ENCODE data around the gene PEPD.

PEPD gene

DNA sequence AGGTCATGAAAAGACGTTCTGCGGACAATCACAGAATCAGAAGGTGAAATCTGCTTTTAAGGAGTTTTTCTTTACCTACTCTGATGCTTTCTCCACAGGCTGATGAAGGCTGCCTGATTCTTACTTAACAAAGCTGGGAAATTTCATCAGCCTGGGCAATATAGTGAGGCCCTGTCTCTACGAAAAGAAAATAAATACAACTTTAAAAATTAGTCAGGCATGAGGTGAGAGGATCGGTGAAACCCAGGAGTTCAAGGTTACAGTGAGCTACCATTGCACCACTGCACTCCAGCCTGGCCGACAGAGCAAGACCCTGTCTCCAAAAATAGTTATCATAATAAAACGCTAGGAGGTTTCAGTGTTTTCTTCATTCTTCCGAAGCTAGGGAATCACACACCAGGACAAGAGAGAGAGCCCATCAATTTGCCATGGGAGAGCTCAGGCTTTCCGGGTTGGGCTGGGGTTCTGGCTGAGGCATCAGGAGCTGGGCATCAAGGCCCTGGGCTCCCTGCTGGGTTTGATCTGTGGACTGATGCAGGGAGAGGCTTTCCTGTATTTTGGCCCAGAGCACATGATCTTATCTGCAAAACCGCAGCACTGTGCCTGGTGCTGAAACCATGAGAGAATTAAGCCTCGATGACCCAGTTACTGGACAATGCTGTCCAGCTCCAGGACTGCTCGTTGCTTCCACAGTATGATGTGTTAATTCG is 173.1 kb downstream of the PEPD start:
- CTCF ChIA-PET = no interaction called here
- no peak for DNase-seq (ENCODE audit: low spot score)
- POLR2A ChIA-PET (ENCODE audit: low non-redundant PET) = no interaction called here
- TF ChIP-seq, protein P1, sequence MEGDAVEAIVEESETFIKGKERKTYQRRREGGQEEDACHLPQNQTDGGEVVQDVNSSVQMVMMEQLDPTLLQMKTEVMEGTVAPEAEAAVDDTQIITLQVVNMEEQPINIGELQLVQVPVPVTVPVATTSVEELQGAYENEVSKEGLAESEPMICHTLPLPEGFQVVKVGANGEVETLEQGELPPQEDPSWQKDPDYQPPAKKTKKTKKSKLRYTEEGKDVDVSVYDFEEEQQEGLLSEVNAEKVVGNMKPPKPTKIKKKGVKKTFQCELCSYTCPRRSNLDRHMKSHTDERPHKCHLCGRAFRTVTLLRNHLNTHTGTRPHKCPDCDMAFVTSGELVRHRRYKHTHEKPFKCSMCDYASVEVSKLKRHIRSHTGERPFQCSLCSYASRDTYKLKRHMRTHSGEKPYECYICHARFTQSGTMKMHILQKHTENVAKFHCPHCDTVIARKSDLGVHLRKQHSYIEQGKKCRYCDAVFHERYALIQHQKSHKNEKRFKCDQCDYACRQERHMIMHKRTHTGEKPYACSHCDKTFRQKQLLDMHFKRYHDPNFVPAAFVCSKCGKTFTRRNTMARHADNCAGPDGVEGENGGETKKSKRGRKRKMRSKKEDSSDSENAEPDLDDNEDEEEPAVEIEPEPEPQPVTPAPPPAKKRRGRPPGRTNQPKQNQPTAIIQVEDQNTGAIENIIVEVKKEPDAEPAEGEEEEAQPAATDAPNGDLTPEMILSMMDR (conservative IDR thresholded peaks at IDR 0.05; ENCODE audit: low read depth) = no peak
- H3K27ac ChIP-seq = no peak overlapping the region

DNA sequence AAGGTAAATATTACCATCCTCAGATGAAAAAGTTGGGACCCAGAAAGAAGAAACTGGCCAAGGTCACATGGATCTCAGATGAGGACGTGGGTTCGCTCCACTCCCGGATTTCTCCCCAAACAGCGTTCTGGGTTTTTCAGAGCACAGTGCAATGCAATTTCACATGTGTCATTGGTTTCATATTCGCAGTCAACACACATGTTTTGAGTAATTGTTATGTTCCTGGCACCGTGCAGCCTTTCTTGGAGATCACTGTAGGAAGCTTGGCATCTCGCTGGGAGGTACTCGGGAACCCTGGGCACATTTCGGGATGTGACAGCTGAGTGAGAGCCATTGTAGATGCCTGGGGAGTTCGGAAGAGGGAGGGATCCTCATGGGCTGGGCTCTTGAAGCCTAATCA is 174.3 kb downstream of the PEPD start:
- H3K27ac ChIP-seq = no peak overlapping the region
- DNase-seq (ENCODE audit: low spot score) = no peak
- CTCF ChIA-PET = no interaction called here
- TF ChIP-seq, protein P1 (conservative IDR thresholded peaks at IDR 0.05; ENCODE audit: low read depth) = no peak
- POLR2A ChIA-PET (ENCODE audit: low non-redundant PET) = no interaction called here

DNA sequence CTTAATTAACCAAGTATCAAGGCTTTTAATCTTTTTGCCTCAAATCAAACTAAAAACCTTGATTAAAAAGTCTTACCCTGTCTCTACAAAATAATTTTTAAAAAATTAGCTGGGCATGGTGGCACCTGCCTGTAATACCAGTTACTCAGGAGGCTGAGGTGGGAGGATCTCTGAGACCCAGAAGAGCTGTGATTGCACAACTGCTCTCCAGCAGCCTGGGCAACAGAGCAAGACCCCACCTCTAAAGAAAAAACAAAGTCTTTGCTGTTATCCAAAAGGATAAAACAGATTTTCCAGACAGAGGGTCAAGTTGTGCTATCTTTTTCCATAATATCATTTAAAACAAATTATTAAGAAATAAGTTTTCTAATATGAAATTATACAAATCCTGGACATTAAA is 174.9 kb downstream of the PEPD start:
- TF ChIP-seq, protein P1 (conservative IDR thresholded peaks at IDR 0.05; ENCODE audit: low read depth) = no peak
- CTCF ChIA-PET = no interaction called here

DNA sequence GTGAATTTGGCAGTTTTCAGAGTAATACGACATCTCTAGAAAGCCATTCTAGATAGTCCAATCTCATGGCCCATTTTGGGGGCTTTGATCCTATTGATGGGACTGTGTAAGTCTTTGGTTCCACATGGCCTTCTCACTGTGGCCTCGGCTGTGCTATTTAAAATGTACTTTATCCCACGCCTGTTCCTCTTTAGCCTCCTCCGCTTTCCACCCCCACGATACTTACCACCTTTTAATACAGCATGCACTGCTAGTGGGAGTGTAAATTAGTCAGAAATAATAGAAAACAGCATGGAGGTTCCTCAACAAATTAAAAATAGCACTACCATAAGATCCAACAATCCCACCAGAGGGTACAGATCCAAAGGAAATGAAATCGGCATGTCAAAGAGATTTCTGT is 176.4 kb downstream of the PEPD start:
- ChIA-PET CTCF (no interaction called here), POLR2A (ENCODE audit: low non-redundant PET) (no interaction called here)
- TF ChIP-seq, protein P1 (conservative IDR thresholded peaks at IDR 0.05; ENCODE audit: low read depth) = no peak
- no peak for DNase-seq (ENCODE audit: low spot score)
- no peak overlapping the region for H3K27ac ChIP-seq

More for the DNA sequence above, 174.9 kb downstream of the PEPD start:
- no peak for DNase-seq (ENCODE audit: low spot score)
- POLR2A ChIA-PET (ENCODE audit: low non-redundant PET) = no interaction called here
- no peak overlapping the region for H3K27ac ChIP-seq

DNA sequence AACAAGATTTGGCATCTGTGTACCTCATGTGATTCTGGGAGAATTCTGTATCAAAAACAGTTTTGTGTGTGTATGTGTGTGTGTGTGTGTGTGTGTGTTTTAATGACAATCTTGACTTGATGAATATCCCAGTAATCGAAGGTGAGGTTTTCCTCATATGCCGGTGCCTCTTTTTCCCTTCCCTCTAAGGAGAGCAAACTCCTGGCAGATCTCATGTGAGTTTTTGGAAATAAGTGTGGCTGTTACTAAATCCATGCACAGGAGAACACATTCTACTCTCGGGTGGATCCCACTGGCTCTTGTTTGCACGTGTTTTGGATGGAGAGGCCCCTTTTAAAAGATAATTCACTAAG is 177.0 kb downstream of the PEPD start:
- ChIA-PET CTCF (no interaction called here), POLR2A (ENCODE audit: low non-redundant PET) (no interaction called here)
- TF ChIP-seq, protein P1 (conservative IDR thresholded peaks at IDR 0.05; ENCODE audit: low read depth) = no peak
- DNase-seq (ENCODE audit: low spot score) = no peak
- no peak overlapping the region for H3K27ac ChIP-seq

DNA sequence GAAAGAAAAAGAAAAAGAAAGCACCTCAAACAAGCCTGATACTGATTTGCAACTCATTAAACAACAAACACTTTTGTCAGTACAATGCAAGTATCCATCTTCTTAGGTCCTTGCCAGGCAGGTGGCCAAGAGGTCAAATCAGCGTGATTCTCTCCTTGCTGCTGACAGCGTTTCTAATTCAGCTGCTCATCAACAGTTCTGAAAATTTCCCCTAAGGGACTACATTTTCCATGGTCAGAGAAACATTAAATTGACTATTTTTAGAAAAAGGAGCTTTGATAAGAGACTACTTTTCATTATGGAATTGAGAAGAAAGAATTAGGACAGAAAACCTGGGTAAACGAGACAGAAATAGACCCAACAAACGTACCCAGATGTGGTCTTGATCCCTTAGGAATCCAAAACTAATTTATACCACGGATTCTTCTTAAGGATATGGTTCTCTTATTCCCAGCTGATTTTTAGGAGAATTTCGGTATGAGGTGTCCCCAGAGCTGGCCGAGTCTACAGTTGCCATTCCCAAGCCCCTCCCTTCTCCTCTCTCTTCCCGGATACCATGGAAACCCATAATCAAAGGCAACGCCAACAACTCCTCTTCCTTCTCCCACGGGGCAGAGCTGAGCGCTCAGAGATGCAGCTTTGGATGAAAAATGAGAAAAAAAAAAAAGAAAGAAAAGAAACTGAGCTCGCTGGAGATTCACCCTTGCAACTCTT is 177.6 kb downstream of the PEPD start:
- no peak for DNase-seq (ENCODE audit: low spot score)
- TF ChIP-seq, protein P1 (conservative IDR thresholded peaks at IDR 0.05; ENCODE audit: low read depth) = no peak
- POLR2A ChIA-PET (ENCODE audit: low non-redundant PET) = no interaction called here

More for the DNA sequence above, 177.6 kb downstream of the PEPD start:
- no peak overlapping the region for H3K27ac ChIP-seq
- CTCF ChIA-PET = no interaction called here
